Ishikawa (cell line): ENCODE results near the gene CCDC192.

ENCODE experiments used
- CEBPB ChIP-seq: IDR thresholded peaks from 2 replicates; pipeline ENCODE4 v1.6.1; 2012
- CREB1 ChIP-seq: IDR thresholded peaks from 2 replicates; pipeline ENCODE4 v1.6.1; 2012; ENCODE audit warnings: low read depth
- EGR1 ChIP-seq: IDR thresholded peaks from 2 replicates; pipeline ENCODE4 v1.6.1; 2012
- EP300 ChIP-seq: IDR thresholded peaks from 2 replicates; pipeline ENCODE4 v1.6.1; 2012; ENCODE audit warnings: borderline replicate concordance
- FOXM1 ChIP-seq: IDR thresholded peaks from 2 replicates; pipeline ENCODE4 v1.6.1; 2012; ENCODE audit warnings: low read depth, borderline replicate concordance
- MAX ChIP-seq: IDR thresholded peaks from 2 replicates; pipeline ENCODE4 v1.6.1; 2012
- NFIC ChIP-seq: IDR thresholded peaks from 2 replicates; pipeline ENCODE4 v1.6.1; 2012
- RAD21 ChIP-seq: IDR thresholded peaks from 2 replicates; pipeline ENCODE4 v1.6.1; 2012; ENCODE audit warnings: low read depth
- REST ChIP-seq: IDR thresholded peaks from 2 replicates; pipeline ENCODE4 v1.6.1; 2012; ENCODE audit warnings: low read depth, mild to moderate bottlenecking
- TAF1 ChIP-seq: IDR thresholded peaks from 2 replicates; pipeline ENCODE4 v1.6.1; 2012; ENCODE audit warnings: low read depth, mild to moderate bottlenecking
- TCF12 ChIP-seq: IDR thresholded peaks from 2 replicates; pipeline ENCODE4 v1.6.1; 2012; ENCODE audit warnings: low read depth
- TEAD4 ChIP-seq: IDR thresholded peaks from 2 replicates; pipeline ENCODE4 v1.6.1; 2012
- USF1 ChIP-seq: IDR thresholded peaks from 2 replicates; pipeline ENCODE4 v1.6.1; 2012
- YY1 ChIP-seq: IDR thresholded peaks from 2 replicates; pipeline ENCODE4 v1.6.1; 2012; ENCODE audit warnings: low read depth
- ZBTB7A ChIP-seq: IDR thresholded peaks from 2 replicates; pipeline ENCODE4 v1.6.1; 2012; ENCODE audit warnings: low read depth

Gene CCDC192

GRCh38 chr5:127820910-127821553 is 117.8 kb downstream of the CCDC192 start:
- TF ChIP-seq NFIC (no peak), TAF1 (no peak), TCF12 (no peak), CEBPB (no peak), EP300 (no peak), YY1 (no peak), TEAD4 (no peak), ZBTB7A (no peak), CREB1 (no peak), REST (no peak), RAD21 (no peak), MAX (no peak)

GRCh38 chr5:127821896-127822295 is 118.7 kb downstream of the CCDC192 start:
- TF ChIP-seq USF1, result no peak
- TF ChIP-seq CREB1, result no peak
- no peak for TF ChIP-seq TCF12
- TF ChIP-seq EP300, result no peak
- TF ChIP-seq ZBTB7A, result no peak
- no peak for TF ChIP-seq NFIC
- TF ChIP-seq TEAD4, result no peak
- TF ChIP-seq YY1, result no peak
- TF ChIP-seq FOXM1, result no peak
- TF ChIP-seq MAX, result no peak
- TF ChIP-seq RAD21, result no peak
- TF ChIP-seq TAF1, result no peak
- TF ChIP-seq EGR1, result no peak
- no peak for TF ChIP-seq CEBPB
- TF ChIP-seq REST, result no peak

- TF ChIP-seq TCF12 (no peak), CREB1 (no peak), RAD21 (no peak), USF1 (no peak), ZBTB7A (no peak), TEAD4 (no peak), EGR1 (no peak), NFIC (no peak), FOXM1 (no peak), YY1 (no peak), CEBPB (no peak), REST (no peak), EP300 (no peak), TAF1 (no peak), MAX (no peak)
Measured at GRCh38 chr5:127824126-127824525, 120.9 kb downstream of the CCDC192 start.

GRCh38 chr5:127826011-127826410 is 122.8 kb downstream of the CCDC192 start:
- no peak for TF ChIP-seq TAF1
- TF ChIP-seq MAX, result no peak
- TF ChIP-seq TEAD4, result no peak
- TF ChIP-seq ZBTB7A, result no peak
- no peak for TF ChIP-seq NFIC
